ENCODE data around the gene RAB11A.

The RAB11A gene

GRCh38 chr15:65901836-65902235 lies 32.5 kb downstream of the RAB11A start:
- TF ChIP-seq CTCF (IDR thresholded peaks at IDR 0.05; ENCODE audit: low read depth, low read length, missing control alignments) = no peak
- no peak overlapping the region for H3K4me3 ChIP-seq (replicated peaks; ENCODE audit: low read depth, low read length)
- no peak for DNase-seq (ENCODE audit: extremely low read depth, low read depth)

- no peak overlapping the region for H3K4me3 ChIP-seq (replicated peaks; ENCODE audit: low read depth, low read length)
- DNase-seq (ENCODE audit: extremely low read depth, low read depth) = no peak
- no peak for TF ChIP-seq CTCF (IDR thresholded peaks at IDR 0.05; ENCODE audit: low read depth, low read length, missing control alignments)
These were observed 33.1 kb downstream of the RAB11A start for GRCh38 chr15:65902373-65902772.

- no peak for TF ChIP-seq CTCF (IDR thresholded peaks at IDR 0.05; ENCODE audit: low read depth, low read length, missing control alignments)
- no peak for DNase-seq (ENCODE audit: extremely low read depth, low read depth)
- no peak overlapping the region for H3K4me3 ChIP-seq (replicated peaks; ENCODE audit: low read depth, low read length)
These were observed 34.2 kb downstream of the RAB11A start for GRCh38 chr15:65903296-65904073.

GRCh38 chr15:65904301-65904700 lies 35.0 kb downstream of the RAB11A start:
- no peak for TF ChIP-seq CTCF (IDR thresholded peaks at IDR 0.05; ENCODE audit: low read depth, low read length, missing control alignments)
- DNase-seq (ENCODE audit: extremely low read depth, low read depth) = no peak
- H3K4me3 ChIP-seq (replicated peaks; ENCODE audit: low read depth, low read length) = no peak overlapping the region

- no peak for TF ChIP-seq CTCF (IDR thresholded peaks at IDR 0.05; ENCODE audit: low read depth, low read length, missing control alignments)
- H3K4me3 ChIP-seq (replicated peaks; ENCODE audit: low read depth, low read length) = no peak overlapping the region
- DNase-seq (ENCODE audit: extremely low read depth, low read depth) = no peak
These were observed 37.1 kb downstream of the RAB11A start for GRCh38 chr15:65906396-65906795.

GRCh38 chr15:65907661-65908060 lies 38.4 kb downstream of the RAB11A start:
- TF ChIP-seq CTCF (IDR thresholded peaks at IDR 0.05; ENCODE audit: low read depth, low read length, missing control alignments) = no peak
- no peak for DNase-seq (ENCODE audit: extremely low read depth, low read depth)
- no peak overlapping the region for H3K4me3 ChIP-seq (replicated peaks; ENCODE audit: low read depth, low read length)

GRCh38 chr15:65908876-65909275 lies 39.6 kb downstream of the RAB11A start:
- no peak overlapping the region for H3K4me3 ChIP-seq (replicated peaks; ENCODE audit: low read depth, low read length)
- no peak for DNase-seq (ENCODE audit: extremely low read depth, low read depth)
- no peak for TF ChIP-seq CTCF (IDR thresholded peaks at IDR 0.05; ENCODE audit: low read depth, low read length, missing control alignments)

All from HFF-Myc (cell line).